Vagina (tissue), 2 donors: Measurements from ENCODE around the gene CEP85.

Source experiments
- POLR2A ChIP-seq, 2 donors: fragments of 450-650 bp; IDR thresholded peaks; one replicate each; pipeline ENCODE4 v1.6.1; 2017; ENCODE audit warnings: antibody characterized with exemption in 2 of 2, mild to moderate bottlenecking in 2 of 2, moderate library complexity in 2 of 2
- TF ChIP-seq, protein P1 (sequence below), 3 experiments: fragments of 450-650 bp in 2 of 3; fragments of 200-600 bp in 1 of 3; sonication (generic) in 1 of 3; IDR thresholded peaks; one replicate each; pipeline ENCODE4 v1.5.1; 2017 to 2019; ENCODE audit warnings: antibody characterized with exemption in 3 of 3, mild to moderate bottlenecking in 2 of 3, moderate library complexity in 2 of 3

DNA sequence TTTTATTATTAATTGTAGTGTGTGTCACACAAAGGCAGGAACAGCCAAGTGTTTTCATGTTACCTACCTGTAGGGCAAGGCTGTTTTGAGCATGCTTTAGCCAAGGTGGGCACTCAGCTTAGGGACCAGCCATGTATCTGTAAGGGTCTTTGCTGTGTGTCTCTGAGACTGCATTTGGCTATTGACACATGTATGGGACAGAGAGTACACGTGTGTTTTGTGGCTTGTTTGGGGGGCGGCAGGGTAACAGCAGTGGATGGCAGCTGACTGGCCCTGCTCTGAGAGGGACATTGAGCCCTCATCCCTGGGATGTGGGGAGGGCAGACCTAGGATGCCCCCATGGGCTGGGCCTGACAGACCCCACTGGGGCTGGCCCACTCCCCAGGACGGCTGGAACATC is 36.7 kb upstream of the CEP85 start:
- TF ChIP-seq, protein P1, sequence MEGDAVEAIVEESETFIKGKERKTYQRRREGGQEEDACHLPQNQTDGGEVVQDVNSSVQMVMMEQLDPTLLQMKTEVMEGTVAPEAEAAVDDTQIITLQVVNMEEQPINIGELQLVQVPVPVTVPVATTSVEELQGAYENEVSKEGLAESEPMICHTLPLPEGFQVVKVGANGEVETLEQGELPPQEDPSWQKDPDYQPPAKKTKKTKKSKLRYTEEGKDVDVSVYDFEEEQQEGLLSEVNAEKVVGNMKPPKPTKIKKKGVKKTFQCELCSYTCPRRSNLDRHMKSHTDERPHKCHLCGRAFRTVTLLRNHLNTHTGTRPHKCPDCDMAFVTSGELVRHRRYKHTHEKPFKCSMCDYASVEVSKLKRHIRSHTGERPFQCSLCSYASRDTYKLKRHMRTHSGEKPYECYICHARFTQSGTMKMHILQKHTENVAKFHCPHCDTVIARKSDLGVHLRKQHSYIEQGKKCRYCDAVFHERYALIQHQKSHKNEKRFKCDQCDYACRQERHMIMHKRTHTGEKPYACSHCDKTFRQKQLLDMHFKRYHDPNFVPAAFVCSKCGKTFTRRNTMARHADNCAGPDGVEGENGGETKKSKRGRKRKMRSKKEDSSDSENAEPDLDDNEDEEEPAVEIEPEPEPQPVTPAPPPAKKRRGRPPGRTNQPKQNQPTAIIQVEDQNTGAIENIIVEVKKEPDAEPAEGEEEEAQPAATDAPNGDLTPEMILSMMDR (IDR thresholded peaks at IDR 0.05), result no peak
- TF ChIP-seq POLR2A (IDR thresholded peaks at IDR 0.05), result no peak
